ENCODE results near the gene ERCC6L2. TPM values are rescaled to one million over a fixed set of nuclear protein-coding genes. Genes with fewer than 3 reads are reported as not detected.

ERCC6L2 gene
- total RNA-seq, 1 experiment from 2014 or later: 39.7 TPM

DNA sequence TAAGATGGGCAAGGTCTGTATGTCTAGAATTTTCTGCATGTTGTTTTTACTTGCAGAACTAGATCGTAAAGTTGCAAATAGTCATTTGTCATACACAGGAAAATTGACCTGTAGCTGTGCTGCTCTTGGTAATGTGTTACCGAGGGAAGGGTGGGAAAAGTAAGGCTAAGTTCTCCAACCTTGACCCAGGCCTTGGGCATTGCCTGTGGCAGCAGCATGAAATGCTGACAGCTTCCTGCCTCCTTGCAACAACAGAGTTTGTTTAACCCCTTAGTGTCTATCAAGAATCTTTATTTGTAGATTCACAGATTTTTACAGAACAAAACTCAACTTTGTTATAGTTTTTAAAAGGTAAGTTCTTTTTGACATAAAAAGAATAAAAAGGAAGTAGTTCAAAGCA lies 48.3 kb downstream of the ERCC6L2 start:
- in situ Hi-C loops (cut with HindIII; ENCODE audit: low pct_unique_long_range_greater_than_20kb, low sequenced_read_pairs) (no loop called here), intact Hi-C loops (cut with micrococcal nuclease; ENCODE audit: unreplicated experiment) (no loop called here)
- Histone ChIP-seq H3K36me3 (ENCODE audit: control insufficient read depth, insufficient read depth, low read length) (peaks cover 34% of the 10 kb centered on the region), H3K27me3 (ENCODE audit: control insufficient read depth, insufficient read depth, low read length) (no peaks in the 10 kb centered on the region), H3K27ac (ENCODE audit: low read length) (no peak overlapping the region), H3K4me1 (ENCODE audit: control insufficient read depth, insufficient read depth, low read length) (no peaks in the 10 kb centered on the region), H3K9me3 (ENCODE audit: control insufficient read depth, insufficient read depth, low read depth, low read length) (no peaks in the 10 kb centered on the region), H3K4me3 (ENCODE audit: low read depth in 2 of 2, low read length in 2 of 2) (no peak overlapping the region)
- TF ChIP-seq POLR2AphosphoS5 (IDR thresholded peaks at IDR 0.05; ENCODE audit: low read depth, low read length): no peak
- TF ChIP-seq, protein P1, sequence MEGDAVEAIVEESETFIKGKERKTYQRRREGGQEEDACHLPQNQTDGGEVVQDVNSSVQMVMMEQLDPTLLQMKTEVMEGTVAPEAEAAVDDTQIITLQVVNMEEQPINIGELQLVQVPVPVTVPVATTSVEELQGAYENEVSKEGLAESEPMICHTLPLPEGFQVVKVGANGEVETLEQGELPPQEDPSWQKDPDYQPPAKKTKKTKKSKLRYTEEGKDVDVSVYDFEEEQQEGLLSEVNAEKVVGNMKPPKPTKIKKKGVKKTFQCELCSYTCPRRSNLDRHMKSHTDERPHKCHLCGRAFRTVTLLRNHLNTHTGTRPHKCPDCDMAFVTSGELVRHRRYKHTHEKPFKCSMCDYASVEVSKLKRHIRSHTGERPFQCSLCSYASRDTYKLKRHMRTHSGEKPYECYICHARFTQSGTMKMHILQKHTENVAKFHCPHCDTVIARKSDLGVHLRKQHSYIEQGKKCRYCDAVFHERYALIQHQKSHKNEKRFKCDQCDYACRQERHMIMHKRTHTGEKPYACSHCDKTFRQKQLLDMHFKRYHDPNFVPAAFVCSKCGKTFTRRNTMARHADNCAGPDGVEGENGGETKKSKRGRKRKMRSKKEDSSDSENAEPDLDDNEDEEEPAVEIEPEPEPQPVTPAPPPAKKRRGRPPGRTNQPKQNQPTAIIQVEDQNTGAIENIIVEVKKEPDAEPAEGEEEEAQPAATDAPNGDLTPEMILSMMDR (IDR thresholded peaks at IDR 0.05): no peak
- TF ChIP-seq, protein P2, sequence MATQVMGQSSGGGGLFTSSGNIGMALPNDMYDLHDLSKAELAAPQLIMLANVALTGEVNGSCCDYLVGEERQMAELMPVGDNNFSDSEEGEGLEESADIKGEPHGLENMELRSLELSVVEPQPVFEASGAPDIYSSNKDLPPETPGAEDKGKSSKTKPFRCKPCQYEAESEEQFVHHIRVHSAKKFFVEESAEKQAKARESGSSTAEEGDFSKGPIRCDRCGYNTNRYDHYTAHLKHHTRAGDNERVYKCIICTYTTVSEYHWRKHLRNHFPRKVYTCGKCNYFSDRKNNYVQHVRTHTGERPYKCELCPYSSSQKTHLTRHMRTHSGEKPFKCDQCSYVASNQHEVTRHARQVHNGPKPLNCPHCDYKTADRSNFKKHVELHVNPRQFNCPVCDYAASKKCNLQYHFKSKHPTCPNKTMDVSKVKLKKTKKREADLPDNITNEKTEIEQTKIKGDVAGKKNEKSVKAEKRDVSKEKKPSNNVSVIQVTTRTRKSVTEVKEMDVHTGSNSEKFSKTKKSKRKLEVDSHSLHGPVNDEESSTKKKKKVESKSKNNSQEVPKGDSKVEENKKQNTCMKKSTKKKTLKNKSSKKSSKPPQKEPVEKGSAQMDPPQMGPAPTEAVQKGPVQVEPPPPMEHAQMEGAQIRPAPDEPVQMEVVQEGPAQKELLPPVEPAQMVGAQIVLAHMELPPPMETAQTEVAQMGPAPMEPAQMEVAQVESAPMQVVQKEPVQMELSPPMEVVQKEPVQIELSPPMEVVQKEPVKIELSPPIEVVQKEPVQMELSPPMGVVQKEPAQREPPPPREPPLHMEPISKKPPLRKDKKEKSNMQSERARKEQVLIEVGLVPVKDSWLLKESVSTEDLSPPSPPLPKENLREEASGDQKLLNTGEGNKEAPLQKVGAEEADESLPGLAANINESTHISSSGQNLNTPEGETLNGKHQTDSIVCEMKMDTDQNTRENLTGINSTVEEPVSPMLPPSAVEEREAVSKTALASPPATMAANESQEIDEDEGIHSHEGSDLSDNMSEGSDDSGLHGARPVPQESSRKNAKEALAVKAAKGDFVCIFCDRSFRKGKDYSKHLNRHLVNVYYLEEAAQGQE (IDR thresholded peaks at IDR 0.05; ENCODE audit: insufficient read depth in 1 of 2, low read depth in 2 of 2, low read length in 1 of 2): no peak
- TF ChIP-seq SIN3A (IDR thresholded peaks at IDR 0.05; ENCODE audit: borderline replicate concordance, insufficient read depth, low read depth, low read length): no peak
- no peak for TF ChIP-seq TCF7L2 (IDR thresholded peaks at IDR 0.05; ENCODE audit: low read depth, low read length)
- ChIA-PET POLR2A (no interaction called here), CTCF (no interaction called here)
- BruUV-seq (replicated peaks): no TSS peak
- ATAC-seq (no peak), DNase-seq (ENCODE audit: low read depth, low spot score) (no peak)

DNA sequence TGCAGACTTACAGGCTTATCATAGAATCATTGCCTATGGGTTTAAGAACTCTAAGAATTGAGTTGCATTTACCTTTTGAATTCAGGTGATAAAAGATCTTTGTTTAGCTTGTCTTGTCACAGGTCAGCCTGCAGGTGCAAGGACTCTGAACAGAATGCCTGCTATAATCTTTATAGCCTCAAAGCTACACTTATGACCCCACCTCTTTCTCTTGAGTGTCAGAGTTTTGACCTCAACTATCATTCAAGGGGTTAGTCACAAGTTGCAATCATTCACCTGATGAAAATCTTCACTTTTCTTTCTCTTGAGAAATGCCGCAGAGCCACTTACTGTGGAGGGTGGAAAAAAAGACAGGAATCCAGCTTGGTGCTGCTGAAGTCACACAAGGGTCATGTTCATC lies 49.5 kb downstream of the ERCC6L2 start:
- Histone ChIP-seq H3K4me3 (ENCODE audit: low read depth in 2 of 2, low read length in 2 of 2) (no peak overlapping the region), H3K36me3 (ENCODE audit: control insufficient read depth, insufficient read depth, low read length) (peaks cover 35% of the 10 kb centered on the region), H3K4me1 (ENCODE audit: control insufficient read depth, insufficient read depth, low read length) (no peaks in the 10 kb centered on the region), H3K9me3 (ENCODE audit: control insufficient read depth, insufficient read depth, low read depth, low read length) (no peaks in the 10 kb centered on the region), H3K27ac (ENCODE audit: low read length) (no peak overlapping the region), H3K27me3 (ENCODE audit: control insufficient read depth, insufficient read depth, low read length) (no peaks in the 10 kb centered on the region)
- DNase-seq (ENCODE audit: low read depth, low spot score) (no peak), ATAC-seq (no peak)
- no peak for TF ChIP-seq SIN3A (IDR thresholded peaks at IDR 0.05; ENCODE audit: borderline replicate concordance, insufficient read depth, low read depth, low read length)
- no peak for TF ChIP-seq TCF7L2 (IDR thresholded peaks at IDR 0.05; ENCODE audit: low read depth, low read length)
- TF ChIP-seq, protein P1 (IDR thresholded peaks at IDR 0.05): no peak
- TF ChIP-seq, protein P2 (IDR thresholded peaks at IDR 0.05; ENCODE audit: insufficient read depth in 1 of 2, low read depth in 2 of 2, low read length in 1 of 2): no peak
- TF ChIP-seq POLR2AphosphoS5 (IDR thresholded peaks at IDR 0.05; ENCODE audit: low read depth, low read length): no peak
- in situ Hi-C loops (cut with HindIII; ENCODE audit: low pct_unique_long_range_greater_than_20kb, low sequenced_read_pairs): no loop called here
- no TSS peak for BruUV-seq (replicated peaks)
- intact Hi-C loops (cut with micrococcal nuclease; ENCODE audit: unreplicated experiment): no loop called here
- CTCF ChIA-PET: no interaction called here
- POLR2A ChIA-PET: interaction anchor here (0.6 kb wide), 1 partner anchor 24 kb away, joined by 3 read pairs; no protein-coding TSS in a partner anchor
